GM12892 (cell line): ENCODE data around the gene SULT6B1.
A peak's percentile ranks its signal among the peaks of the same experiment; 100 is the strongest.
"Not testable (repeated sequence)": the region's sequence is repeated elsewhere in the genome, so short reads cannot be mapped to it uniquely, and the experiment has no call there.

Experiments used
- DNase-seq: peaks from one replicate; pipeline ENCODE4 v3.0.0; 2011; ENCODE audit not compliant: insufficient read length
- FAIRE-seq: peaks from 2 replicates; lab custom pipeline; 2011; peaks lifted over from hg19 to GRCh38; lab: Jason Lieb, UNC
- POLR2A ChIP-seq: IDR thresholded peaks from 2 replicates; pipeline ENCODE4 v1.6.1; 2011; ENCODE audit warnings: low read depth, low read length, control low read depth
- POLR2AphosphoS5 ChIP-seq: IDR thresholded peaks from 2 replicates; pipeline ENCODE4 v1.6.1; 2011; ENCODE audit warnings: low read depth, low read length, control low read depth
- TAF1 ChIP-seq: IDR thresholded peaks from 2 replicates; pipeline ENCODE4 v1.6.1; 2011; ENCODE audit warnings: low read depth, mild to moderate bottlenecking, control low read depth, low read length, borderline replicate concordance

SULT6B1 gene

GRCh38 chr2:37211939-37212338, 23.5 kb upstream of the SULT6B1 start:
- TF ChIP-seq POLR2AphosphoS5 (no peak), TAF1 (no peak), POLR2A (no peak)
- DNase-seq (no peak), FAIRE-seq (no peak)

GRCh38 chr2:37211212-37211611, 22.7 kb upstream of the SULT6B1 start:
- TF ChIP-seq TAF1: no peak
- no peak for TF ChIP-seq POLR2AphosphoS5
- TF ChIP-seq POLR2A: no peak
- FAIRE-seq (no peak), DNase-seq (no peak)

GRCh38 chr2:37206760-37207159, 18.3 kb upstream of the SULT6B1 start:
- FAIRE-seq, DNase-seq: not testable (repeated sequence)

GRCh38 chr2:37205689-37206341, 17.3 kb upstream of the SULT6B1 start:
- no peak for DNase-seq
- no peak for FAIRE-seq

GRCh38 chr2:37205071-37205661, 16.7 kb upstream of the SULT6B1 start:
- not testable (repeated sequence) for DNase-seq, FAIRE-seq

More at GRCh38 chr2:37205689-37206341, 17.3 kb upstream of the SULT6B1 start:
- TF ChIP-seq POLR2AphosphoS5: no peak
- TF ChIP-seq POLR2A: no peak
- no peak for TF ChIP-seq TAF1

GRCh38 chr2:37203708-37204107, 15.2 kb upstream of the SULT6B1 start:
- FAIRE-seq (no peak), DNase-seq (no peak)
- TF ChIP-seq POLR2AphosphoS5 (no peak), POLR2A (no peak), TAF1 (no peak)

GRCh38 chr2:37201766-37202165, 13.3 kb upstream of the SULT6B1 start:
- no peak for DNase-seq
- FAIRE-seq: no peak
- no peak for TF ChIP-seq TAF1
- no peak for TF ChIP-seq POLR2A
- no peak for TF ChIP-seq POLR2AphosphoS5

- TF ChIP-seq TAF1 (no peak), POLR2AphosphoS5 (no peak)
- DNase-seq (no peak), FAIRE-seq (no peak)
These were observed 12.7 kb upstream of the SULT6B1 start for GRCh38 chr2:37201208-37201607.

- TF ChIP-seq TAF1: no peak
- no peak for DNase-seq
- FAIRE-seq: no peak
These were observed 10.2 kb upstream of the SULT6B1 start for GRCh38 chr2:37198681-37199065.

- TF ChIP-seq TAF1 (no peak), POLR2AphosphoS5 (peak; percentile 82), POLR2A (peak; percentile 82)
- DNase-seq (peak; percentile 70), FAIRE-seq (peak; percentile 99)
These were observed 8.1 kb upstream of the SULT6B1 start, which contains the start of gene CEBPZOS for GRCh38 chr2:37196320-37197195. CEBPZOS (plus strand) TSS chr2:37196496; CDS start chr2:37199705, 3,209 bp downstream.

- not testable (repeated sequence) for DNase-seq, FAIRE-seq
These were observed 7.4 kb upstream of the SULT6B1 start for GRCh38 chr2:37195862-37196319.

GRCh38 chr2:37192551-37192950, 4.1 kb upstream of the SULT6B1 start:
- TF ChIP-seq POLR2A (no peak), TAF1 (no peak), POLR2AphosphoS5 (no peak)
- no peak for DNase-seq
- no peak for FAIRE-seq
